ENCODE results near the gene RBM14. TPM values are rescaled to one million over a fixed set of nuclear protein-coding genes. Genes with fewer than 3 reads are reported as not detected.

Gene RBM14
- total and polyA plus RNA-seq, 10 of the 15 experiments (the other 5 are each of a cell fraction or from before 2014, with no cell fraction given), result 5.4 to 140 (median 44.5) TPM

GRCh38 chr11:66637557-66638176, 21.2 kb downstream of the RBM14 start:
- peak overlapping the region; percentile 69 for H3K4me3 ChIP-seq
- intact Hi-C loops (cut with micrococcal nuclease; ENCODE audit: unreplicated experiment), result no loop called here
- ATAC-seq (peak; percentile 9), DNase-seq (ENCODE audit: low read depth, low spot score) (no peak), FAIRE-seq (no peak)
- ChIA-PET POLR2A (interaction anchor here (0.6 to 4.3 kb wide), 22 partner anchors 8 to 265 kb away, joined by 3 to 105 read pairs (median 5); partner anchors contain the start of genes ACTN3, CCDC87, CCS and RBM14), SMC1A (ENCODE audit: uncharacterized antibody, unreplicated experiment) (interaction anchor here (0.8 to 3.6 kb wide), 22 partner anchors 8 to 94 kb away, joined by 3 to 21 read pairs (median 5); partner anchors contain the start of genes RBM14, RBM4B and ZDHHC24), RAD21 (ENCODE audit: unreplicated experiment) (interaction anchor here (0.8 to 3.5 kb wide), 15 partner anchors 10 to 196 kb away, joined by 3 to 36 read pairs (median 4); partner anchors contain the start of genes ACTN3, CCDC87, CCS and DPP3), CTCF (interaction anchor here (0.7 to 7.0 kb wide), 11 partner anchors 9 to 158 kb away, joined by 3 to 71 read pairs (median 11); partner anchors contain the start of genes CCDC87, CCS, DPP3 and RBM14)
- H3K27me3 ChIP-seq (replicated peaks in 1 of 2; ENCODE audit: control insufficient read depth in 2 of 2, insufficient read depth in 2 of 2, low read length in 1 of 2), result no peaks in the 10 kb centered on the region
- H4K20me1 ChIP-seq (ENCODE audit: control insufficient read depth, insufficient read depth), result peaks cover 14% of the 10 kb centered on the region; the same call in 1 of the 2 replicates
- H3K27ac ChIP-seq (ENCODE audit: control insufficient read depth, insufficient read depth), result peak overlapping the region; percentile 66
- H3K36me3 ChIP-seq (ENCODE audit: control insufficient read depth in 2 of 2, insufficient read depth in 2 of 2, low read length in 1 of 2), result peaks cover 3 to 25% of the 10 kb centered on the region in 2 experiments; a peak in 3 of 4 replicates
- H3K79me2 ChIP-seq (ENCODE audit: control insufficient read depth, insufficient read depth, low read length), result peaks cover 77% of the 10 kb centered on the region
- H3K9ac ChIP-seq (ENCODE audit: control insufficient read depth, insufficient read depth, low read length), result peak overlapping the region; percentile 97
- H2AFZ ChIP-seq (ENCODE audit: control insufficient read depth, low read depth, low read length), result peak overlapping the region; percentile 66
- in situ Hi-C loops (cut with MboI), result no loop called here
- BruUV-seq (replicated peaks), result TSS peak; percentile 68
- no peaks in the 10 kb centered on the region for H3K9me3 ChIP-seq (replicated peaks; ENCODE audit: control insufficient read depth, insufficient read depth, low read length)
- H3K4me1 ChIP-seq (ENCODE audit: control insufficient read depth, insufficient read depth, low read length), result peaks cover 16% of the 10 kb centered on the region
- H3K4me2 ChIP-seq (ENCODE audit: control insufficient read depth, insufficient read depth), result peak overlapping the region; percentile 94
- WGBS (ENCODE audit: insufficient coverage, insufficient replicate concordance, low lambda C conversion rate, missing lambda C conversion rate), result 51% methylated on average over 12 of the region's 12 CpGs
- TF ChIP-seq SUPT20H (IDR thresholded peaks at IDR 0.05; ENCODE audit: borderline replicate concordance, control insufficient read depth, low read depth, low read length) (no peak), POU2F2 (IDR thresholded peaks at IDR 0.05; ENCODE audit: borderline replicate concordance, low read depth, low read length) (no peak), RAD21 (IDR thresholded peaks at IDR 0.05; ENCODE audit: insufficient read depth, low read depth, low read length) (no peak), LARP7 (IDR thresholded peaks at IDR 0.05) (no peak), ZNF217 (IDR thresholded peaks at IDR 0.05) (no peak), ZBTB33 (IDR thresholded peaks at IDR 0.05) (no peak), SP1 (IDR thresholded peaks at IDR 0.05; ENCODE audit: low read depth, low read length) (no peak), ZSCAN29 (IDR thresholded peaks at IDR 0.05) (no peak), SKIL (IDR thresholded peaks at IDR 0.05; ENCODE audit: low read depth, poor library complexity, severe bottlenecking) (no peak), JUNB (IDR thresholded peaks at IDR 0.05) (no peak), E4F1 (IDR thresholded peaks at IDR 0.05; ENCODE audit: borderline replicate concordance, partially characterized antibody) (no peak)
- TF ChIP-seq, protein P1, sequence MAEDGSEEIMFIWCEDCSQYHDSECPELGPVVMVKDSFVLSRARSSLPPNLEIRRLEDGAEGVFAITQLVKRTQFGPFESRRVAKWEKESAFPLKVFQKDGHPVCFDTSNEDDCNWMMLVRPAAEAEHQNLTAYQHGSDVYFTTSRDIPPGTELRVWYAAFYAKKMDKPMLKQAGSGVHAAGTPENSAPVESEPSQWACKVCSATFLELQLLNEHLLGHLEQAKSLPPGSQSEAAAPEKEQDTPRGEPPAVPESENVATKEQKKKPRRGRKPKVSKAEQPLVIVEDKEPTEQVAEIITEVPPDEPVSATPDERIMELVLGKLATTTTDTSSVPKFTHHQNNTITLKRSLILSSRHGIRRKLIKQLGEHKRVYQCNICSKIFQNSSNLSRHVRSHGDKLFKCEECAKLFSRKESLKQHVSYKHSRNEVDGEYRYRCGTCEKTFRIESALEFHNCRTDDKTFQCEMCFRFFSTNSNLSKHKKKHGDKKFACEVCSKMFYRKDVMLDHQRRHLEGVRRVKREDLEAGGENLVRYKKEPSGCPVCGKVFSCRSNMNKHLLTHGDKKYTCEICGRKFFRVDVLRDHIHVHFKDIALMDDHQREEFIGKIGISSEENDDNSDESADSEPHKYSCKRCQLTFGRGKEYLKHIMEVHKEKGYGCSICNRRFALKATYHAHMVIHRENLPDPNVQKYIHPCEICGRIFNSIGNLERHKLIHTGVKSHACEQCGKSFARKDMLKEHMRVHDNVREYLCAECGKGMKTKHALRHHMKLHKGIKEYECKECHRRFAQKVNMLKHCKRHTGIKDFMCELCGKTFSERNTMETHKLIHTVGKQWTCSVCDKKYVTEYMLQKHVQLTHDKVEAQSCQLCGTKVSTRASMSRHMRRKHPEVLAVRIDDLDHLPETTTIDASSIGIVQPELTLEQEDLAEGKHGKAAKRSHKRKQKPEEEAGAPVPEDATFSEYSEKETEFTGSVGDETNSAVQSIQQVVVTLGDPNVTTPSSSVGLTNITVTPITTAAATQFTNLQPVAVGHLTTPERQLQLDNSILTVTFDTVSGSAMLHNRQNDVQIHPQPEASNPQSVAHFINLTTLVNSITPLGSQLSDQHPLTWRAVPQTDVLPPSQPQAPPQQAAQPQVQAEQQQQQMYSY (CRISPR knock-in tag; IDR thresholded peaks at IDR 0.05), result no peak
